Keratinocyte (primary cell): Measurements from ENCODE around the gene LDB2. TPM values are rescaled to one million over a fixed set of nuclear protein-coding genes. Genes with fewer than 3 reads are reported as not detected.

Source experiments
- DNase-seq: peaks from one replicate; pipeline ENCODE4 v3.0.0-alpha.2; 2011; ENCODE audit warnings: low read depth, missing footprints, low spot score
- FAIRE-seq: peaks from 2 replicates; lab custom pipeline; 2011; peaks lifted over from hg19 to GRCh38; lab: Jason Lieb, UNC
- H2AFZ ChIP-seq: 2 replicates; pipeline ENCODE4 v1.6.0; 2012; ENCODE audit warnings: low read length, control low read depth, inconsistent platforms; ENCODE audit not compliant: control insufficient read depth
- H3K27ac ChIP-seq: 2 replicates; pipeline ENCODE4 v1.5.1; 2011; ENCODE audit warnings: low read length; ENCODE audit not compliant: control insufficient read depth, insufficient read depth
- H3K27me3 ChIP-seq: 3 replicates; pipeline ENCODE4 v1.6.0; 2011; ENCODE audit warnings: low read length; ENCODE audit not compliant: control insufficient read depth, insufficient read depth; ENCODE audit errors: extremely low read depth
- H3K36me3 ChIP-seq, 2 experiments: 2 replicates in 1 of 2; 3 replicates in 1 of 2; pipeline ENCODE4 v1.5.1; 2011; ENCODE audit warnings: low read length in 2 of 2, mild to moderate bottlenecking in 1 of 2; ENCODE audit not compliant: control insufficient read depth in 2 of 2, insufficient read depth in 2 of 2; ENCODE audit errors: extremely low read depth in 1 of 2
- H3K4me1 ChIP-seq: 3 replicates; pipeline ENCODE4 v1.5.1; 2011; ENCODE audit warnings: low read length; ENCODE audit not compliant: control insufficient read depth, insufficient read depth; ENCODE audit errors: extremely low read depth
- H3K4me2 ChIP-seq: 3 replicates; pipeline ENCODE4 v1.6.0; 2011; ENCODE audit warnings: low read depth, low read length; ENCODE audit not compliant: control insufficient read depth, insufficient read depth; ENCODE audit errors: extremely low read depth
- H3K4me3 ChIP-seq, 3 experiments: fragments of 200-600 bp in 1 of 3; sonication (generic) in 1 of 3; 2 replicates in 2 of 3; 3 replicates in 1 of 3; pipeline ENCODE4 v1.5.1; 2011 to 2016; ENCODE audit warnings: low read length in 3 of 3, mild to moderate bottlenecking in 3 of 3, control low read depth in 2 of 3, inconsistent platforms in 1 of 3, low read depth in 1 of 3, mixed read lengths in 1 of 3, mixed run types in 1 of 3, moderate library complexity in 1 of 3; ENCODE audit not compliant: control insufficient read depth in 2 of 3, insufficient read depth in 2 of 3; ENCODE audit errors: extremely low read depth in 1 of 3
- H3K79me2 ChIP-seq: 2 replicates; pipeline ENCODE4 v1.6.0; 2012; ENCODE audit warnings: low read length; ENCODE audit not compliant: control insufficient read depth, insufficient read depth
- H3K9ac ChIP-seq: 3 replicates; pipeline ENCODE4 v1.6.0; 2011; ENCODE audit warnings: low read length; ENCODE audit not compliant: control insufficient read depth, insufficient read depth; ENCODE audit errors: extremely low read depth
- H3K9me1 ChIP-seq: 3 replicates; pipeline ENCODE4 v1.6.0; 2011; ENCODE audit warnings: low read length; ENCODE audit not compliant: control insufficient read depth, insufficient read depth; ENCODE audit errors: extremely low read depth
- H3K9me3 ChIP-seq: 2 replicates; pipeline ENCODE4 v1.5.1; 2012; ENCODE audit warnings: low read depth, low read length; ENCODE audit not compliant: control insufficient read depth
- H4K20me1 ChIP-seq: 3 replicates; pipeline ENCODE4 v1.6.0; 2011; ENCODE audit warnings: low read length; ENCODE audit not compliant: control insufficient read depth, insufficient read depth; ENCODE audit errors: extremely low read depth
- EZH2 ChIP-seq: IDR thresholded peaks from one replicate; pipeline ENCODE4 v1.6.1; 2012; ENCODE audit warnings: inconsistent platforms, mild to moderate bottlenecking, low read length, moderate library complexity
- dilution Hi-C: fragments of 300-500 bp; cut with MboI; formaldehyde crosslinking; loops from one replicate; pipeline ENCODE4 v1.7.0; 2020; ENCODE audit warnings: low sequenced_read_pairs; ENCODE audit not compliant: extremely low pct_ligation_motif_present
- polyA plus RNA-seq, 5 experiments: library from polyadenylated mRNA; depleted of rRNA in 3 of 5; stranded (reverse) in 3 of 5; stranded (forward) in 1 of 5; unstranded in 1 of 5; fragments of >200 nt; gene quantifications; 1 replicate in 1 of 5; 2 replicates in 3 of 5; 3 replicates in 1 of 5; pipeline versions ENCODE4 v1.2.1 to v1.2.3, GENCODE V29; 2011 to 2012; ENCODE audit warnings: missing spikeins in 2 of 5, low read depth in 1 of 5, low replicate concordance in 1 of 5
- TF ChIP-seq, protein P1 (sequence below), 3 experiments: IDR thresholded peaks in 1 of 3; conservative IDR thresholded peaks in 1 of 3; optimal IDR thresholded peaks in 1 of 3; 2 replicates in 2 of 3; 3 replicates in 1 of 3; pipeline versions ENCODE3 to v1.5.1; 2011; ENCODE audit warnings: low read length in 3 of 3, mild to moderate bottlenecking in 3 of 3, moderate library complexity in 2 of 3, control low read depth in 1 of 3, inconsistent platforms in 1 of 3; ENCODE audit not compliant: insufficient read depth in 2 of 3; ENCODE audit errors: extremely low read depth in 1 of 3

The LDB2 gene
- polyA plus RNA-seq, 1 donor (not counting 4 experiments of a cell fraction or from before 2014, with no cell fraction given), result not detected

- no peak overlapping the region for H2AFZ ChIP-seq
- H3K79me2 ChIP-seq, result no peaks in the 10 kb centered on the region
- H3K9me1 ChIP-seq, result no peaks in the 10 kb centered on the region
- H3K4me1 ChIP-seq, result no peaks in the 10 kb centered on the region
- no peaks in the 10 kb centered on the region for H4K20me1 ChIP-seq
- dilution Hi-C loops, result no loop called here
- no peak overlapping the region for H3K4me2 ChIP-seq
- H3K9ac ChIP-seq, result no peak overlapping the region
- no peak overlapping the region for H3K4me3 ChIP-seq
- no peaks in the 10 kb centered on the region for H3K27me3 ChIP-seq
- no peak for TF ChIP-seq EZH2
- TF ChIP-seq, protein P1, sequence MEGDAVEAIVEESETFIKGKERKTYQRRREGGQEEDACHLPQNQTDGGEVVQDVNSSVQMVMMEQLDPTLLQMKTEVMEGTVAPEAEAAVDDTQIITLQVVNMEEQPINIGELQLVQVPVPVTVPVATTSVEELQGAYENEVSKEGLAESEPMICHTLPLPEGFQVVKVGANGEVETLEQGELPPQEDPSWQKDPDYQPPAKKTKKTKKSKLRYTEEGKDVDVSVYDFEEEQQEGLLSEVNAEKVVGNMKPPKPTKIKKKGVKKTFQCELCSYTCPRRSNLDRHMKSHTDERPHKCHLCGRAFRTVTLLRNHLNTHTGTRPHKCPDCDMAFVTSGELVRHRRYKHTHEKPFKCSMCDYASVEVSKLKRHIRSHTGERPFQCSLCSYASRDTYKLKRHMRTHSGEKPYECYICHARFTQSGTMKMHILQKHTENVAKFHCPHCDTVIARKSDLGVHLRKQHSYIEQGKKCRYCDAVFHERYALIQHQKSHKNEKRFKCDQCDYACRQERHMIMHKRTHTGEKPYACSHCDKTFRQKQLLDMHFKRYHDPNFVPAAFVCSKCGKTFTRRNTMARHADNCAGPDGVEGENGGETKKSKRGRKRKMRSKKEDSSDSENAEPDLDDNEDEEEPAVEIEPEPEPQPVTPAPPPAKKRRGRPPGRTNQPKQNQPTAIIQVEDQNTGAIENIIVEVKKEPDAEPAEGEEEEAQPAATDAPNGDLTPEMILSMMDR (optimal IDR thresholded peaks at IDR 0.05 in 1 of 3, IDR thresholded peaks at IDR 0.05 in 1 of 3, conservative IDR thresholded peaks at IDR 0.05 in 1 of 3; ENCODE audit: extremely low read depth in 1 of 3, insufficient read depth in 2 of 3, low read length in 3 of 3), result no peak
- no peaks in the 10 kb centered on the region for H3K9me3 ChIP-seq
- no peak for DNase-seq
- no peaks in the 10 kb centered on the region for H3K36me3 ChIP-seq
- no peak overlapping the region for H3K27ac ChIP-seq
- no peak for FAIRE-seq
Measured at GRCh38 chr4:16814361-16814760, 84.1 kb downstream of the LDB2 start.

DNA sequence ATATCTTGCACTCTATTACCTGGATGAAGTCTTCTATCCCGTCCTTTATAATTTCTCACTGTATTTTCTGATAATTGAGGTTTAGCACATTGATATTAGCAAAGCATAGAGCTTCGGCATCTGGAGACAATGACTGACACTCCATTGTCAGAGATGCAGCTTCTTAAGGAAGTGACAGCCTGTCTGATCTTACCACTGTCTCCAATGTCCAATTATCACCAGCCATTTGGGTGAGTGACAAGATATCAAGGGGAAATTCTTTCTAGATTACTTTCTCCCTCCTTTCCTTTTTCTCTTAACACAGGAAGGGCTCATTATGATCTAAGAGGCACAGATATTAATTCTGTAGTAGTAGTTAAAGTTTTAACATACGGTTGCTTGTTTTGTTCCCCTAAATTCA is 86.4 kb downstream of the LDB2 start:
- no peak overlapping the region for H2AFZ ChIP-seq
- H3K27me3 ChIP-seq, result no peaks in the 10 kb centered on the region
- no peak overlapping the region for H3K4me3 ChIP-seq
- H4K20me1 ChIP-seq, result no peaks in the 10 kb centered on the region
- no peak for TF ChIP-seq EZH2
- TF ChIP-seq, protein P1 (optimal IDR thresholded peaks at IDR 0.05 in 1 of 3, IDR thresholded peaks at IDR 0.05 in 1 of 3, conservative IDR thresholded peaks at IDR 0.05 in 1 of 3; ENCODE audit: extremely low read depth in 1 of 3, insufficient read depth in 2 of 3, low read length in 3 of 3), result no peak
- dilution Hi-C loops, result no loop called here
- H3K9ac ChIP-seq, result no peak overlapping the region
- no peaks in the 10 kb centered on the region for H3K36me3 ChIP-seq
- H3K4me1 ChIP-seq, result no peaks in the 10 kb centered on the region
- no peaks in the 10 kb centered on the region for H3K9me1 ChIP-seq
- H3K4me2 ChIP-seq, result no peak overlapping the region
- no peak overlapping the region for H3K27ac ChIP-seq
- no peaks in the 10 kb centered on the region for H3K9me3 ChIP-seq
- H3K79me2 ChIP-seq, result no peaks in the 10 kb centered on the region
- DNase-seq, result no peak
- FAIRE-seq, result no peak
